GM12873 (cell line): ENCODE measurements around the gene LRRK2.

Experiments
- CTCF ChIP-seq: IDR thresholded peaks from 2 replicates; pipeline ENCODE4 v1.5.1; 2012; ENCODE audit warnings: low read depth, mild to moderate bottlenecking, moderate library complexity, low read length, control low read depth; ENCODE audit not compliant: insufficient read depth; ENCODE audit errors: missing control alignments

Gene LRRK2

GRCh38 chr12:40343124-40343523 lies 118.3 kb downstream of the LRRK2 start:
- TF ChIP-seq CTCF = no peak

GRCh38 chr12:40344312-40344711 lies 119.5 kb downstream of the LRRK2 start:
- TF ChIP-seq CTCF = no peak

GRCh38 chr12:40351976-40352375 lies 127.2 kb downstream of the LRRK2 start:
- TF ChIP-seq CTCF = no peak

- TF ChIP-seq CTCF = peak; percentile 50
Observed at GRCh38 chr12:40375076-40375475, 150.3 kb downstream of the LRRK2 start.

- no peak for TF ChIP-seq CTCF
Observed at GRCh38 chr12:40376533-40377267, 151.9 kb downstream of the LRRK2 start.

GRCh38 chr12:40378691-40379090 lies 153.9 kb downstream of the LRRK2 start:
- no peak for TF ChIP-seq CTCF

- no peak for TF ChIP-seq CTCF
Observed at GRCh38 chr12:40382217-40382616, 157.4 kb downstream of the LRRK2 start.
